ENCODE data around the gene PLEKHM2. TPM values are rescaled to one million over a fixed set of nuclear protein-coding genes. Genes with fewer than 3 reads are reported as not detected.

PLEKHM2 gene
- total and polyA plus RNA-seq, 2 of the 4 experiments (the other 2 are of a cell fraction): 24.7 to 48.0 TPM

DNA sequence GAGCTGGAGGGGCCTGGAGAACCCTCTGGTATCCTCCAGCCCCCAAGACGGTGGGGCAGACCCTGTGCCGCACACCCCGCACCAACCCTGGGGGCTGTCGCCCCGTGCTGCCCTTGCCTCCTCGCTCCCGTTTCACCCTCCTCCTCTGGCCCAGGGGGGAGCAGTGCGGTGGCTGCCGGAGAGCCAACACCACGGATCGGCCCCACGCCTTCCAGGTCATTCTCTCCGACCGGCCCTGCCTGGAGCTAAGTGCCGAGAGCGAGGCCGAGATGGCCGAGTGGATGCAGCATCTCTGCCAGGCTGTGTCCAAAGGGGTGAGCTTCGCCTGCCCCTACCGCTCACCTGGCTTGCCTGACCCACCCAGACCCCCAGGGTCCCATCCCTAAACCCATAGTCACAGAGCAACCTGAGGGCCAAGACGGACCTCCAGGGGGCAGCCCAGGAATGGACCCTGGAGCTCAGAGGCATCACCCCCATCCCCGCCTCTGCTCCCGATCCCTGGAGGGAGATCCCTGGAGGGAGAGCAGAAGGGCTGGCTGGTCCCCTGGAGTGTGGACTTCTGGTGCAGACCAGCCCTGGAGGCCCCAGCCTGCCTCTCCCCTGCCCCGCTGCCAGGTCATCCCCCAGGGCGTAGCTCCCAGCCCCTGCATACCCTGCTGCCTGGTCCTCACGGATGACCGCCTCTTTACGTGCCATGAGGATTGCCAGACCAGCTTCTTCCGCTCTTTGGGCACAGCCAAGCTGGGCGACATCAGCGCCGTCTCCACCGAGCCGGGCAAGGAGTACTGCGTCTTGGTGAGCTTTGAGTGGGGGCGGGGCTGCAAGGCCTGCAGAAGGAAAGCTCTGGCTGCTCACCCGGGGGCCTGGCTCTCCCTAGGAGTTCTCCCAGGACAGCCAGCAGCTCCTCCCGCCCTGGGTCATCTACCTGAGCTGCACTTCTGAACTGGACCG is 47.9 kb downstream of the PLEKHM2 start:
- H4K91ac ChIP-seq (ENCODE audit: insufficient read depth, low read depth, low read length): no peak overlapping the region
- no peak overlapping the region for H3K18ac ChIP-seq (ENCODE audit: low read depth, low read length)
- no peak for ATAC-seq (ENCODE audit: low read depth)
- no peak overlapping the region for H4K8ac ChIP-seq (ENCODE audit: low read depth in 2 of 2, low read length in 2 of 2)
- no peak overlapping the region for H3K4me3 ChIP-seq (ENCODE audit: insufficient read depth, low read depth, low read length)
- intact Hi-C loops (cut with micrococcal nuclease) (no loop called here), in situ Hi-C loops (cut with MboI; ENCODE audit: low sequenced_read_pairs) (no loop called here), dilution Hi-C loops (cut with HindIII; ENCODE audit: low sequenced_read_pairs, unreplicated experiment) (no loop called here)
- no peaks in the 10 kb centered on the region for H3K9me3 ChIP-seq (ENCODE audit: control insufficient read depth, insufficient read depth, low read length)
- no peak overlapping the region for H2BK120ac ChIP-seq (ENCODE audit: low read depth, low read length)
- TF ChIP-seq RFX5 (IDR thresholded peaks at IDR 0.05; ENCODE audit: low read depth, low read length): no peak
- no peak for TF ChIP-seq MAFK (IDR thresholded peaks at IDR 0.05; ENCODE audit: low read depth, low read length)
- TF ChIP-seq CHD1 (IDR thresholded peaks at IDR 0.05; ENCODE audit: low read depth, low read length): no peak
- TF ChIP-seq, protein P1, sequence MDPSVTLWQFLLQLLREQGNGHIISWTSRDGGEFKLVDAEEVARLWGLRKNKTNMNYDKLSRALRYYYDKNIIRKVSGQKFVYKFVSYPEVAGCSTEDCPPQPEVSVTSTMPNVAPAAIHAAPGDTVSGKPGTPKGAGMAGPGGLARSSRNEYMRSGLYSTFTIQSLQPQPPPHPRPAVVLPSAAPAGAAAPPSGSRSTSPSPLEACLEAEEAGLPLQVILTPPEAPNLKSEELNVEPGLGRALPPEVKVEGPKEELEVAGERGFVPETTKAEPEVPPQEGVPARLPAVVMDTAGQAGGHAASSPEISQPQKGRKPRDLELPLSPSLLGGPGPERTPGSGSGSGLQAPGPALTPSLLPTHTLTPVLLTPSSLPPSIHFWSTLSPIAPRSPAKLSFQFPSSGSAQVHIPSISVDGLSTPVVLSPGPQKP (IDR thresholded peaks at IDR 0.05; ENCODE audit: borderline replicate concordance, low read depth, low read length): no peak
- TF ChIP-seq SMC3 (IDR thresholded peaks at IDR 0.05; ENCODE audit: low read depth, low read length): no peak
- TF ChIP-seq BHLHE40 (IDR thresholded peaks at IDR 0.05; ENCODE audit: low read depth, low read length): no peak
- no peak for TF ChIP-seq MAZ (IDR thresholded peaks at IDR 0.05; ENCODE audit: borderline replicate concordance, low read depth, low read length)
- no peak for TF ChIP-seq NFE2L2 (IDR thresholded peaks at IDR 0.05; ENCODE audit: low read depth, low read length)
- TF ChIP-seq POLR2A (IDR thresholded peaks at IDR 0.05; ENCODE audit: low read depth, low read length): no peak
- TF ChIP-seq CEBPB (IDR thresholded peaks at IDR 0.05; ENCODE audit: low read depth, low read length): no peak
- TF ChIP-seq, protein P2, sequence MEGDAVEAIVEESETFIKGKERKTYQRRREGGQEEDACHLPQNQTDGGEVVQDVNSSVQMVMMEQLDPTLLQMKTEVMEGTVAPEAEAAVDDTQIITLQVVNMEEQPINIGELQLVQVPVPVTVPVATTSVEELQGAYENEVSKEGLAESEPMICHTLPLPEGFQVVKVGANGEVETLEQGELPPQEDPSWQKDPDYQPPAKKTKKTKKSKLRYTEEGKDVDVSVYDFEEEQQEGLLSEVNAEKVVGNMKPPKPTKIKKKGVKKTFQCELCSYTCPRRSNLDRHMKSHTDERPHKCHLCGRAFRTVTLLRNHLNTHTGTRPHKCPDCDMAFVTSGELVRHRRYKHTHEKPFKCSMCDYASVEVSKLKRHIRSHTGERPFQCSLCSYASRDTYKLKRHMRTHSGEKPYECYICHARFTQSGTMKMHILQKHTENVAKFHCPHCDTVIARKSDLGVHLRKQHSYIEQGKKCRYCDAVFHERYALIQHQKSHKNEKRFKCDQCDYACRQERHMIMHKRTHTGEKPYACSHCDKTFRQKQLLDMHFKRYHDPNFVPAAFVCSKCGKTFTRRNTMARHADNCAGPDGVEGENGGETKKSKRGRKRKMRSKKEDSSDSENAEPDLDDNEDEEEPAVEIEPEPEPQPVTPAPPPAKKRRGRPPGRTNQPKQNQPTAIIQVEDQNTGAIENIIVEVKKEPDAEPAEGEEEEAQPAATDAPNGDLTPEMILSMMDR (conservative IDR thresholded peaks at IDR 0.05; ENCODE audit: low read depth, low read length): no peak
- no peak for TF ChIP-seq RAD21 (IDR thresholded peaks at IDR 0.05; ENCODE audit: low read length)
- TF ChIP-seq MXI1 (IDR thresholded peaks at IDR 0.05; ENCODE audit: borderline replicate concordance, low read depth, low read length): no peak
- TF ChIP-seq FOS (IDR thresholded peaks at IDR 0.05; ENCODE audit: low read depth, low read length): no peak
- H3K36me3 ChIP-seq (ENCODE audit: control insufficient read depth, insufficient read depth, low read length): peaks cover 75% of the 10 kb centered on the region
- no peak overlapping the region for H2BK20ac ChIP-seq (ENCODE audit: low read depth, low read length)
- no peaks in the 10 kb centered on the region; a peak in 2 of 4 replicates for H3K79me1 ChIP-seq (ENCODE audit: low read depth in 1 of 2, low read length in 2 of 2)
- no peak overlapping the region for H3K14ac ChIP-seq (replicated peaks; ENCODE audit: low read depth, low read length)
- no peak overlapping the region for H2AK5ac ChIP-seq (ENCODE audit: low read depth, low read length)
- no peaks in the 10 kb centered on the region for H3K9me1 ChIP-seq (ENCODE audit: insufficient read depth, low read length)
- no peaks in the 10 kb centered on the region for H3K4me1 ChIP-seq (ENCODE audit: control insufficient read depth, insufficient read depth, low read length)
- no peaks in the 10 kb centered on the region for H3K27me3 ChIP-seq (ENCODE audit: control insufficient read depth, insufficient read depth, low read length)
- no peak overlapping the region for H3K9ac ChIP-seq (ENCODE audit: low read depth, low read length)
- no peak overlapping the region for H3K4me2 ChIP-seq (ENCODE audit: low read depth, low read length)
- H4K20me1 ChIP-seq (ENCODE audit: insufficient read depth, low read length): no peaks in the 10 kb centered on the region; the same call in 1 of the 2 replicates
- no peak overlapping the region for H2AK9ac ChIP-seq (replicated peaks; ENCODE audit: low read depth, low read length, poor library complexity)
- H3K23ac ChIP-seq (ENCODE audit: low read depth, low read length): no peak overlapping the region
- no peak for DNase-seq
- H3K56ac ChIP-seq (ENCODE audit: extremely low read depth, insufficient read depth, low read length): no peak overlapping the region
- no peak overlapping the region for H2AFZ ChIP-seq (replicated peaks; ENCODE audit: low read length, poor library complexity)
- POLR2A ChIA-PET (ENCODE audit: unreplicated experiment): no interaction called here
- H3K27ac ChIP-seq (ENCODE audit: insufficient read depth, low read length): no peak overlapping the region
- H4K5ac ChIP-seq (ENCODE audit: low read depth, low read length): no peak overlapping the region
- 92% methylated on average over 23 of the region's 39 CpGs; no CpG with 5 or more reads in 1 of the 2 experiments for WGBS, 2 experiments (ENCODE audit: extremely low coverage in 2 of 2, insufficient read length in 1 of 2)
- BruUV-seq (replicated peaks): no TSS peak
- no peak overlapping the region for H2BK15ac ChIP-seq (ENCODE audit: low read depth, low read length)
- no peak overlapping the region for H2BK5ac ChIP-seq (ENCODE audit: low read depth, low read length, poor library complexity, severe bottlenecking)
- CTCF ChIA-PET: no interaction called here
- H3K4ac ChIP-seq (ENCODE audit: low read depth, low read length): no peak overlapping the region

All from IMR-90 (cell line).